Adrenal gland (tissue), 12 donors: ENCODE results near the gene PPP1R12C. TPM values are rescaled to one million over a fixed set of nuclear protein-coding genes. Genes with fewer than 3 reads are reported as not detected.

ENCODE experiments used
- DNase-seq, 7 donors: peaks; one replicate each; pipeline ENCODE4 v3.0.0-alpha.2; 2019 to 2020
- H3K27ac ChIP-seq, 5 donors: fragments of 200-600 bp; sonication (generic) in 4 of 5; 1 replicate in 3 of 5; 2 replicates in 2 of 5; pipeline versions ENCODE4 v1.5.1 to v1.8.0; 2016 to 2020; ENCODE audit warnings: mild to moderate bottlenecking in 1 of 5
- H3K27me3 ChIP-seq: fragments of 200-600 bp; 2 replicates; pipeline ENCODE4 v1.8.0; 2021
- H3K36me3 ChIP-seq, 2 donors: fragments of 200-600 bp; replicated peaks in 1 of 2; 1 replicate in 1 of 2; 2 replicates in 1 of 2; pipeline versions ENCODE4 v1.5.1 to v1.8.0; 2018 to 2022
- H3K4me1 ChIP-seq, 2 donors: fragments of 200-600 bp; replicated peaks in 1 of 2; 1 replicate in 1 of 2; 2 replicates in 1 of 2; pipeline versions ENCODE4 v1.5.1 to v1.8.0; 2018 to 2021
- H3K4me3 ChIP-seq, 4 donors: fragments of 200-600 bp; sonication (generic) in 3 of 4; one replicate each; pipeline ENCODE4 v1.5.1; 2016 to 2018
- H3K9me3 ChIP-seq, 3 donors: fragments of 200-600 bp; sonication (generic) in 1 of 3; replicated peaks in 1 of 3; 1 replicate in 2 of 3; 2 replicates in 1 of 3; pipeline versions ENCODE4 v1.5.1 to v1.8.0; 2016 to 2021
- CTCF ChIP-seq, 6 experiments: fragments of 450-650 bp in 4 of 6; fragments of 200-600 bp in 2 of 6; sonication (generic) in 1 of 6; IDR thresholded peaks; 1 replicate in 5 of 6; 2 replicates in 1 of 6; pipeline versions ENCODE4 v1.5.1 to v1.8.0; 2016 to 2021; ENCODE audit warnings: antibody characterized with exemption in 6 of 6, mild to moderate bottlenecking in 2 of 6, moderate library complexity in 1 of 6
- POLR2A ChIP-seq, 2 donors: fragments of 450-650 bp; IDR thresholded peaks; one replicate each; pipeline ENCODE4 v1.6.1; 2017; ENCODE audit warnings: antibody characterized with exemption in 2 of 2, mild to moderate bottlenecking in 2 of 2, moderate library complexity in 1 of 2
- WGBS, 4 donors: extraction: QIAGEN DNeasy Blood & Tissue Kit in 2 of 4; methylation state at CpG; one replicate each; pipeline versions ENCODE4 v1.1.5 to v1.1.7; 2013 to 2017; 5-methylcytosine and 5-hydroxymethylcytosine counted together
- intact Hi-C, 2 donors: fragments of 100-400 bp; cut with DNase I; formaldehyde crosslinking; loops; one replicate each; pipeline versions ENCODE4 v1.14.1 to v1.15.0; 2022 to 2023
- polyA plus RNA-seq, 3 donors: library from polyadenylated mRNA; stranded (reverse); fragments of 200-250 nt in 2 of 3; fragments of 350-450 nt in 1 of 3; fragmentation: Illumina TruSeq in 1 of 3; extraction: RNeasy Lipid Tissue Mini Kit (QIAGEN cat#74804) in 1 of 3; gene quantifications; one replicate each; pipeline ENCODE4 v1.2.3, GENCODE V29; 2013 to 2014
- total RNA-seq, 9 donors: library from RNA; depleted of rRNA in 4 of 9; stranded (reverse); fragments of >200 nt in 4 of 9; fragments of 120-200 nt in 1 of 9; fragmentation: NEBNext Ultra II Directional in 1 of 9; extraction: Animal tissue kit (Norgen Biotek cat#: 25700) in 1 of 9; gene quantifications; one replicate each; pipeline versions ENCODE4 v1.1.0 to v1.2.4, GENCODE V29; 2013 to 2023
- donor health status: healthy with polysubstance abuse.
- donor health status: Bipolar disorder and iron deficiency.
- donor health status: DM: yes; HTN: yes; CAD: no.
- donor health status: DM: no; HTN: no; CAD: no.
- donor health status: DM: no; HTN: no; CAD: no.
- donor health status: DM: yes; HTN: yes; CAD: no.

PPP1R12C gene
- total and polyA plus RNA-seq, 12 donors = 22.1 to 251 (median 76.2) TPM

GRCh38 chr19:55119053-55119452 lies 1.6 kb upstream of the PPP1R12C start:
- DNase-seq = no peak
- Histone ChIP-seq H3K36me3 (no peaks in the 10 kb centered on the region), H3K4me3 (peak overlapping the region in 1 of 4 donors; percentile 76), H3K4me1 (peaks cover 10 to 28% of the 10 kb centered on the region in 2 donors), H3K27me3 (no peaks in the 10 kb centered on the region), H3K27ac (no peak overlapping the region), H3K9me3 (no peaks in the 10 kb centered on the region)
- intact Hi-C loops = no loop called here
- no peak for TF ChIP-seq POLR2A (IDR thresholded peaks at IDR 0.05)
- TF ChIP-seq CTCF (IDR thresholded peaks at IDR 0.05) = no peak
- 80 to 86% (median 85%) methylated on average over 14 of the region's 14 CpGs for WGBS, 4 donors

- no peaks in the 10 kb centered on the region for H3K9me3 ChIP-seq
- WGBS, 4 donors = 23 to 39% (median 32%) methylated on average over 13 to 22 of the region's 22 CpGs
- H3K4me1 ChIP-seq = peaks cover 15 to 30% of the 10 kb centered on the region in 2 donors
- intact Hi-C loops = no loop called here
- H3K36me3 ChIP-seq = no peaks in the 10 kb centered on the region
- H3K4me3 ChIP-seq = peak overlapping the region in 2 of 4 donors; percentile 33 to 76
- H3K27ac ChIP-seq = peak overlapping the region in 3 of 5 donors; percentile 66 to 96 (median 71)
- no peaks in the 10 kb centered on the region for H3K27me3 ChIP-seq
- TF ChIP-seq CTCF (IDR thresholded peaks at IDR 0.05) = no peak
- TF ChIP-seq POLR2A (IDR thresholded peaks at IDR 0.05) = no peak
- peak in 6 of 7 donors; percentile 21 to 74 (median 52) for DNase-seq
Observed at GRCh38 chr19:55118401-55118991, 1.1 kb upstream of the PPP1R12C start.

GRCh38 chr19:55117663-55118391 lies 390 bp upstream of the PPP1R12C start:
- TF ChIP-seq POLR2A (IDR thresholded peaks at IDR 0.05) = peak; percentile 9 to 38
- no peak for TF ChIP-seq CTCF (IDR thresholded peaks at IDR 0.05)
- Histone ChIP-seq H3K9me3 (no peaks in the 10 kb centered on the region), H3K4me3 (peak overlapping the region in 2 of 4 donors; percentile 33 to 76), H3K4me1 (peaks cover 15 to 37% of the 10 kb centered on the region in 2 donors), H3K27ac (peak overlapping the region; percentile 53 to 96 (median 71)), H3K27me3 (no peaks in the 10 kb centered on the region), H3K36me3 (no peaks in the 10 kb centered on the region)
- intact Hi-C loops = no loop called here
- WGBS, 4 donors = 0 to 2% (median 1%) methylated on average over 29 to 44 of the region's 44 CpGs
- DNase-seq = peak; percentile 98 to 99 (median 99)

- H3K36me3 ChIP-seq = peaks cover 0 to 6% of the 10 kb centered on the region in 2 donors
- H3K27me3 ChIP-seq = no peaks in the 10 kb centered on the region
- WGBS, 4 donors = 0 to 2% (median 1%) methylated on average over 25 of the region's 25 CpGs
- H3K9me3 ChIP-seq = no peaks in the 10 kb centered on the region
- intact Hi-C loops = no loop called here
- peak overlapping the region; percentile 74 to 79 (median 76) for H3K4me3 ChIP-seq
- H3K4me1 ChIP-seq = peaks cover 15 to 38% of the 10 kb centered on the region in 2 donors
- TF ChIP-seq CTCF (IDR thresholded peaks at IDR 0.05) (no peak), POLR2A (IDR thresholded peaks at IDR 0.05) (no peak)
- peak overlapping the region in 4 of 5 donors; percentile 13 to 96 (median 60) for H3K27ac ChIP-seq
- DNase-seq = peak; percentile 49 to 87 (median 70)
Observed at GRCh38 chr19:55116232-55116858, 1.1 kb downstream of the PPP1R12C start.
